Mesenchymal stem cell (in vitro differentiated cells and primary cell): Measurements from ENCODE around the gene TBC1D19.

Experiments used
- DNase-seq: peaks from one replicate; pipeline ENCODE4 v3.0.0-alpha.2; 2013
- H2AFZ ChIP-seq: one replicate; pipeline ENCODE4 v1.6.1; 2013; ENCODE audit warnings: low read depth, mild to moderate bottlenecking, control low read depth, inconsistent platforms, low read length, moderate library complexity
- H2AK5ac ChIP-seq: 2 replicates; pipeline ENCODE4 v1.6.1; 2013; ENCODE audit warnings: low read length, moderate library complexity, mild to moderate bottlenecking, inconsistent platforms; ENCODE audit not compliant: severe bottlenecking
- H2BK120ac ChIP-seq: one replicate; pipeline ENCODE4 v1.6.1; 2013; ENCODE audit warnings: low read depth, mild to moderate bottlenecking, inconsistent platforms, low read length, moderate library complexity
- H2BK12ac ChIP-seq, 2 experiments: one replicate each; pipeline ENCODE4 v1.6.1; 2013; ENCODE audit warnings: inconsistent platforms in 2 of 2, low read length in 2 of 2, mild to moderate bottlenecking in 2 of 2, moderate library complexity in 2 of 2, control low read depth in 1 of 2
- H2BK15ac ChIP-seq: one replicate; pipeline ENCODE4 v1.6.1; 2013; ENCODE audit warnings: mild to moderate bottlenecking, low read depth, inconsistent platforms; ENCODE audit not compliant: poor library complexity, severe bottlenecking
- H2BK5ac ChIP-seq: 2 replicates; pipeline ENCODE4 v1.6.1; 2013; ENCODE audit warnings: low read depth, mild to moderate bottlenecking, low read length, control low read depth, inconsistent platforms; ENCODE audit not compliant: poor library complexity, severe bottlenecking
- H3K14ac ChIP-seq, 2 experiments: one replicate each; pipeline ENCODE4 v1.6.1; 2013; ENCODE audit warnings: inconsistent platforms in 2 of 2, low read length in 2 of 2, control low read depth in 1 of 2, mild to moderate bottlenecking in 1 of 2, moderate library complexity in 1 of 2
- H3K18ac ChIP-seq, 2 experiments: one replicate each; pipeline ENCODE4 v1.6.1; 2013; ENCODE audit warnings: inconsistent platforms in 2 of 2, low read length in 2 of 2, control low read depth in 1 of 2, low read depth in 1 of 2, mild to moderate bottlenecking in 1 of 2
- H3K23ac ChIP-seq, 2 experiments: one replicate each; pipeline ENCODE4 v1.6.1; 2013; ENCODE audit warnings: inconsistent platforms in 2 of 2, low read length in 2 of 2, mild to moderate bottlenecking in 2 of 2, moderate library complexity in 2 of 2, control low read depth in 1 of 2
- H3K27ac ChIP-seq: 2 replicates; pipeline ENCODE4 v1.5.1; 2013; ENCODE audit warnings: mild to moderate bottlenecking, moderate library complexity, low read length, control low read depth, inconsistent platforms; ENCODE audit not compliant: poor library complexity, severe bottlenecking
- H3K27me3 ChIP-seq, 2 experiments: 2 replicates each; pipeline versions ENCODE4 v1.6.1 to v1.7.0; 2013; ENCODE audit warnings: low read length in 2 of 2, mild to moderate bottlenecking in 2 of 2, moderate library complexity in 2 of 2, control low read depth in 1 of 2, inconsistent platforms in 1 of 2; ENCODE audit not compliant: control insufficient read depth in 1 of 2, insufficient read depth in 1 of 2
- H3K36me3 ChIP-seq, 2 experiments: 2 replicates each; pipeline versions ENCODE4 v1.6.1 to v1.7.0; 2013; ENCODE audit warnings: low read length in 2 of 2, control low read depth in 1 of 2, inconsistent platforms in 1 of 2, low read depth in 1 of 2, mild to moderate bottlenecking in 1 of 2; ENCODE audit not compliant: insufficient read depth in 2 of 2, control insufficient read depth in 1 of 2
- H3K4ac ChIP-seq, 2 experiments: one replicate each; pipeline ENCODE4 v1.6.1; 2013; ENCODE audit warnings: inconsistent platforms in 2 of 2, low read length in 2 of 2, mild to moderate bottlenecking in 2 of 2, moderate library complexity in 2 of 2, control low read depth in 1 of 2, low read depth in 1 of 2
- H3K4me1 ChIP-seq: 2 replicates; pipeline ENCODE4 v1.6.1; 2013; ENCODE audit warnings: low read depth, low read length, control low read depth; ENCODE audit not compliant: control insufficient read depth, insufficient read depth
- H3K4me2 ChIP-seq: 2 replicates; pipeline ENCODE4 v1.6.1; 2013; ENCODE audit warnings: low read length, mild to moderate bottlenecking, inconsistent platforms; ENCODE audit not compliant: poor library complexity, severe bottlenecking
- H3K4me3 ChIP-seq, 2 experiments: 2 replicates each; pipeline versions ENCODE4 v1.5.1 to v1.7.0; 2013; ENCODE audit warnings: low read length in 2 of 2, mild to moderate bottlenecking in 2 of 2, control low read depth in 1 of 2, low read depth in 1 of 2; ENCODE audit not compliant: insufficient read depth in 1 of 2
- H3K79me1 ChIP-seq: replicated peaks from 2 replicates; pipeline ENCODE4 v1.6.1; 2013; ENCODE audit warnings: mild to moderate bottlenecking, control low read depth, low read length, inconsistent platforms; ENCODE audit not compliant: poor library complexity, severe bottlenecking
- H3K9ac ChIP-seq: 2 replicates; pipeline ENCODE4 v1.7.0; 2013; ENCODE audit warnings: mild to moderate bottlenecking, low read length, moderate library complexity
- H3K9me3 ChIP-seq: 2 replicates; pipeline ENCODE4 v1.7.0; 2013; ENCODE audit warnings: mild to moderate bottlenecking, low read length; ENCODE audit not compliant: control insufficient read depth
- H4K8ac ChIP-seq: one replicate; pipeline ENCODE4 v1.6.1; 2013; ENCODE audit warnings: inconsistent platforms, mild to moderate bottlenecking, low read length, moderate library complexity
- H4K91ac ChIP-seq: one replicate; pipeline ENCODE4 v1.6.1; 2013; ENCODE audit warnings: mild to moderate bottlenecking, low read length, inconsistent platforms
- WGBS: methylation state at CpG from one replicate; pipeline ENCODE4 v1.1.7; 2013; ENCODE audit warnings: mixed read lengths; 5-methylcytosine and 5-hydroxymethylcytosine counted together

The TBC1D19 gene

GRCh38 chr4:26727844-26728243 lies 144.0 kb downstream of the TBC1D19 start:
- no peak overlapping the region for H3K18ac ChIP-seq

GRCh38 chr4:26729027-26729426 lies 145.1 kb downstream of the TBC1D19 start:
- Histone ChIP-seq H3K27me3 (no peaks in the 10 kb centered on the region), H3K4ac (no peak overlapping the region), H2BK5ac (no peak overlapping the region), H4K8ac (no peak overlapping the region), H3K4me3 (no peak overlapping the region), H2BK15ac (no peak overlapping the region), H3K4me1 (no peaks in the 10 kb centered on the region), H3K27ac (no peak overlapping the region), H3K9ac (no peak overlapping the region), H2BK12ac (no peak overlapping the region), H3K4me2 (no peak overlapping the region), H3K18ac (no peak overlapping the region), H3K36me3 (peaks cover 17 to 64% of the 10 kb centered on the region in 2 experiments), H3K23ac (no peak overlapping the region), H2AFZ (no peak overlapping the region), H3K79me1 (no peaks in the 10 kb centered on the region), H2AK5ac (no peak overlapping the region), H2BK120ac (no peak overlapping the region), H3K14ac (no peak overlapping the region), H4K91ac (no peak overlapping the region), H3K9me3 (no peaks in the 10 kb centered on the region)
- no peak for DNase-seq
- WGBS: 86% methylated on average over 2 of the region's 3 CpGs

More at GRCh38 chr4:26727844-26728243, 144.0 kb downstream of the TBC1D19 start:
- H3K36me3 ChIP-seq: peaks cover 19 to 73% of the 10 kb centered on the region in 2 experiments
- H2BK12ac ChIP-seq: no peak overlapping the region
- H3K14ac ChIP-seq: no peak overlapping the region
- H3K4ac ChIP-seq: no peak overlapping the region
- H3K27ac ChIP-seq: no peak overlapping the region
- no peaks in the 10 kb centered on the region for H3K4me1 ChIP-seq
- no peaks in the 10 kb centered on the region for H3K79me1 ChIP-seq
- no peak overlapping the region for H3K23ac ChIP-seq
- H3K4me3 ChIP-seq: no peak overlapping the region
- H2BK120ac ChIP-seq: no peak overlapping the region
- no peak overlapping the region for H2BK5ac ChIP-seq
- H3K9ac ChIP-seq: no peak overlapping the region
- no peaks in the 10 kb centered on the region for H3K27me3 ChIP-seq
- H4K91ac ChIP-seq: no peak overlapping the region
- H2AFZ ChIP-seq: no peak overlapping the region
- DNase-seq: no peak
- no peak overlapping the region for H4K8ac ChIP-seq
- no peak overlapping the region for H2AK5ac ChIP-seq
- no peak overlapping the region for H2BK15ac ChIP-seq
- H3K9me3 ChIP-seq: no peaks in the 10 kb centered on the region
- H3K4me2 ChIP-seq: no peak overlapping the region

- no peak overlapping the region for H3K27ac ChIP-seq
- H4K8ac ChIP-seq: no peak overlapping the region
- H3K18ac ChIP-seq: no peak overlapping the region
- no peak overlapping the region for H2AFZ ChIP-seq
- no peaks in the 10 kb centered on the region for H3K9me3 ChIP-seq
- no peaks in the 10 kb centered on the region for H3K27me3 ChIP-seq
- H2BK12ac ChIP-seq: no peak overlapping the region
- no peak overlapping the region for H2BK5ac ChIP-seq
- no peak overlapping the region for H3K14ac ChIP-seq
- no peak overlapping the region for H4K91ac ChIP-seq
- no peak overlapping the region for H2BK15ac ChIP-seq
- 0% methylated on average over 1 of the region's 1 CpG for WGBS
- no peak overlapping the region for H3K23ac ChIP-seq
- H2BK120ac ChIP-seq: no peak overlapping the region
- no peak overlapping the region for H3K4ac ChIP-seq
- no peak overlapping the region for H3K4me3 ChIP-seq
- no peak overlapping the region for H3K9ac ChIP-seq
- H2AK5ac ChIP-seq: no peak overlapping the region
- no peaks in the 10 kb centered on the region for H3K4me1 ChIP-seq
- H3K36me3 ChIP-seq: peaks cover 17 to 62% of the 10 kb centered on the region in 2 experiments
- no peak overlapping the region for H3K4me2 ChIP-seq
- no peak for DNase-seq
- no peaks in the 10 kb centered on the region for H3K79me1 ChIP-seq
These were observed 145.7 kb downstream of the TBC1D19 start for GRCh38 chr4:26729547-26729946.

- H2AK5ac ChIP-seq: no peak overlapping the region
- H3K23ac ChIP-seq: no peak overlapping the region
- no peaks in the 10 kb centered on the region for H3K4me1 ChIP-seq
- H2BK15ac ChIP-seq: no peak overlapping the region
- H2AFZ ChIP-seq: no peak overlapping the region
- no peaks in the 10 kb centered on the region for H3K27me3 ChIP-seq
- H3K4me2 ChIP-seq: no peak overlapping the region
- H4K8ac ChIP-seq: no peak overlapping the region
- H2BK12ac ChIP-seq: no peak overlapping the region
- no peak overlapping the region for H3K14ac ChIP-seq
- no peak overlapping the region for H2BK120ac ChIP-seq
- no peak overlapping the region for H3K4ac ChIP-seq
- no peaks in the 10 kb centered on the region for H3K79me1 ChIP-seq
- no peak overlapping the region for H3K18ac ChIP-seq
- no peak overlapping the region for H3K9ac ChIP-seq
- no peak overlapping the region for H2BK5ac ChIP-seq
- H4K91ac ChIP-seq: no peak overlapping the region
- no peak for DNase-seq
- H3K4me3 ChIP-seq: no peak overlapping the region
- no peaks in the 10 kb centered on the region for H3K9me3 ChIP-seq
- peaks cover 11 to 47% of the 10 kb centered on the region in 2 experiments for H3K36me3 ChIP-seq
- H3K27ac ChIP-seq: no peak overlapping the region
- 85% methylated on average over 9 of the region's 11 CpGs for WGBS
These were observed 147.6 kb downstream of the TBC1D19 start for GRCh38 chr4:26731351-26732035.
